HG03342 (cell line): Measurements from ENCODE around the gene SETD3.

Experiments used
- ATAC-seq: cut with Tn5 transposase; IDR thresholded peaks from one replicate; pipeline ENCODE4 v1.9.1; 2021; ENCODE audit warnings: mild to moderate bottlenecking, moderate library complexity; ENCODE audit not compliant: unreplicated experiment

Gene SETD3

DNA sequence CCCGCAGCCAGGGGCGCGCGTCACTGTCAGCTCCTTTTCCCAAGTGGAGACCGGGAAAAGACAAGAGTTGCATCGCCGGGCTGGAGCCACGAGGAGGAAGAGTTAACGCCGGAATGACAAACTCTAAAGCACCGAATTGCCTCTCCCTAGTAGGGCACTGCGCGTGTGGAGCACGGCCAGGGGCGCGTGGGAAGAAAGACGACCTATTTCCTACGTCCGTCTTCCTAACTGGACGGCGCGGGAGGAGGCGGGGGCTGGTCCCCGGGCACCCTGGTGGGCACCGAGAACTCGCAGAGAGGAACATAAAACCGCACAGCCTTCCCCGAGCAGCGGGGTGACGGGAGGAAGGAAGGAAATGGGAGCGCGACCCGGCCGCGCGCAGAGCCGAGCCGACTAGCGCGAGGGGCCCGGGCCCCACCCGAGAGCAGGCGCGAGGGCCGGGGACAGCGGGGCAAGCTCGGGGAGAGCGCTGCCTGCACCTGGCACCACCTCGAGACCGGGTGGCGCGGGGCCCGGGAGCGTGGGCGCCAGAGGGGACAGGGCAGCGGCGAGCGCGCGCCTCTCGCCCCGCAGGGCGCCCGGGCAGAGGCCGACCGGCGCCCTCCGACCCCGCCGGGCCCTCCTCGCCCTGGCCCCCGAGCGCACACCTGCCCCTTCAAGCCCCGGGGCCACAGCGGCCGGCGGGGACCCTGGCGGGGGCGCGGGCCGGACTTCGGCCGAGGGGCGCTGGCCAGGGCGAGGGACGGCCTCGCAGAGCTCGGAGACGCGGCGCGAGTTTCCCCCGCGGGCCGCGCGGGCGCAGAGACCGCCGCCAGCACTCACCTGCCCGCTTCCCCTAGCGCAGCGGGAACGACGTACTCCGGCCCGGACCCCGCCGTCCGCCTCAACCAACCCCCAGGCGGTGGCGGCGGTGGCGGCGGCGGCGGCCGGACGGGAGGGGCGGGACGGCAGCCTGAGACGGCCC, at the start of gene SETD3:
Gene SETD3, minus strand, starts transcription at position 954 of the 964 bp plus-strand sequence. CDS start 15,054 bp downstream, outside the sequence.
- ATAC-seq, result peak; percentile 4

- no peak for ATAC-seq
These were observed 49.2 kb upstream of the SETD3 start for GRCh38 chr14:99529899-99530298.

GRCh38 chr14:99527427-99528076, 46.9 kb upstream of the SETD3 start:
- ATAC-seq, result no peak

- no peak for ATAC-seq
These were observed 46.4 kb upstream of the SETD3 start for GRCh38 chr14:99527026-99527425.

DNA sequence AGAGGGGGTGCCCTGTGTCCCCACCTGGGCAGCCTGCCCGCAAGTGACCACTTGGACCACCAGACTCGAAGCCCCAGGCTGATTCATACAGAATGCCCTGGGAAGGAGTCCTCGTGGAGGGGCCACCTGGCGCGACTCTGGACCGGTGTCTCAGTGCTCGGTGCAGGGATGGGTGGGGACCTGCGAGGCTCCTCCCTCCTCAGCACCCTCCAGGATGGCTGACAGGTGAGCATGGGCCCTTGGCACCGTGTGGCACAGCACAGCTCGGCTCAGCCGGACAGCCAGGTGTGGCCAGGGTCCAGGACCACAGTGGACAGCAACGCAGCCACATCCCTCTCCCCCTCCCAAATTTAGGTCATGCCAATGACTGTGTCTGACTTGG, 45.0 kb upstream of the SETD3 start:
- ATAC-seq, result no peak

GRCh38 chr14:99524804-99525698, 44.4 kb upstream of the SETD3 start:
- ATAC-seq, result no peak

DNA sequence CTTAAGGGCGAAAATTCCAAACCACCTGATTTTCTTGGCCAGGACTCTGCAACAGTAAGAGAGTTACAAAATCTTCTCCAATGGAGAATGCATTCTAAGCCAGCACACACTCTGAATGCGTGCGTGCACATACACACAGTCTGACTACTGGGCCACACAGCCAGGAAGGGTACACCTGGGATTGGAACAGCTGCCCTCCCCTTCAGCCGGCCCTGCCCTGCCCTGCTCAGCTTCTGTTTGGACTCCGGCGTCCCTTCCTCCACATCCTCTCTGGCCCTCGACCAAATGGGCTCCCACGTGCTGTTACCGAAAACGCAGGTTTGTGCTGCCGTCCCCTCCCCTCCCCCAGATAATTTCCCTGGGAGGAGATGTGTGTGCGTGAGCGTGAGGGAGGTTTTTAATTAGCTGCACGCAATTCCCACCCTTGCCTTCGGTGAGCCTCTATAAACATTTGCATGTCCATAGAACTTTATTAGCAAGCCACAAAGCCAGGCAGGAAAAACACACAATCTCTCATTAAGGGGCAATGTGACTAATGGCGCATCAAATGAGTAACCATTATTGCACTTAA, 43.5 kb upstream of the SETD3 start:
- no peak for ATAC-seq

- no peak for ATAC-seq
These were observed 43.0 kb upstream of the SETD3 start for GRCh38 chr14:99523704-99524055.

DNA sequence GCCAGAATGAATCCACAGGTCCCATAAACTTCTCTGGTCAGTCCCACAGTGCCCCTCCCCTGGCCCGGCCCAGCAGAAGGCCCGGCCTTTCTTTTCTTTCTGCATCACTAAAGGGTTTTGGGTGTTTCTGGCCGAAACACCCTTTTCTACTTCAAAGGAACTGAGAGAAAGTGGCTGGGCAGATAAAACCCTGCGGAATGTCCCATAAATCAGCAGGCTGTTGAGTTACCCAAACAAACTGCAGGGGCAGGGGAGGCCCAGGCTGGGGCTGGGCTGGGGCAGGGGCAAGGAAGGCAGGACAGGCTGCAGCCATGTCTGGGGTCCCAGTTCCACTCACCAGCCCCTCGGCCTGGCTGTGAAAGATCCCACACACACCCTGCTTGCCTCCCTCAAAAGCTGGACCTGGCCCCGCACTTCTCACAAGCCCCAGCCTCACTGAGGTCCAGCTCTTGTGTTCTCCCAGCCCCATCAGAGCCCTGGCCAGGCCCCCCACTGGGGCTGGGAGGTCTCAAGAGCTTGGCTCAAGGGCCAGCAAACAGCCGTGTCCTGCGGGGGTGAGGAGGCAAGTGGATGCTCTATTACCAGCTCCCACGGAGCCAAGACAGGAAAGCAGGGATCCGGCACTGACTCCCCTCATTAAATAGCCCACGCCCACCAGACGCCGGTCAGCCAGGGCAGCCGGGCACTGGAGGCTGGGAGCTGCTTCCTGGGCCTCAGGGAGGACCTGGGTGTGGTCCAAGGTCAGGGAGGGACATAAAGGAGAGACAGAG, 42.5 kb upstream of the SETD3 start:
- no peak for ATAC-seq

DNA sequence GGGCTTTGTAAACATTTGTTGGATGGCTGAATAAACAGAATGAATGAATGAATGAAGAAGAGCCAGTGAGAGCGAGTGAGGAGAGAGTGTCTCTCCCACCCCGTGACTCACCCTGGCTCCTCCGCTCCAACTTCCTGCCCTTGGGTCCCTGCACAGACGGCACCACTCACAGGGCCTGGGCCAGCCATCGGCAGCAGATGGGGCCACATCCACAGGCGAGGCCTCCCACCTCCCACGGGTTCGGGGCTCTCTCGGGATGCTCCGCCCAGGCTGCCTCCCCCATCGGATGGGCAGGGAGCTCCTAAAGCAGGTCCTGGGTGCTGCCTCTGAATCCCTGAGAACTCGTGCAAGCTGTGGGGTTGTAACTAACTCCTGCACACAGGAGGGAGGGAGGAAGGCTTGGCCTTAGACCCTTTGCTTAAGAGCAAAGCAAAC, 41.8 kb upstream of the SETD3 start:
- ATAC-seq, result no peak

DNA sequence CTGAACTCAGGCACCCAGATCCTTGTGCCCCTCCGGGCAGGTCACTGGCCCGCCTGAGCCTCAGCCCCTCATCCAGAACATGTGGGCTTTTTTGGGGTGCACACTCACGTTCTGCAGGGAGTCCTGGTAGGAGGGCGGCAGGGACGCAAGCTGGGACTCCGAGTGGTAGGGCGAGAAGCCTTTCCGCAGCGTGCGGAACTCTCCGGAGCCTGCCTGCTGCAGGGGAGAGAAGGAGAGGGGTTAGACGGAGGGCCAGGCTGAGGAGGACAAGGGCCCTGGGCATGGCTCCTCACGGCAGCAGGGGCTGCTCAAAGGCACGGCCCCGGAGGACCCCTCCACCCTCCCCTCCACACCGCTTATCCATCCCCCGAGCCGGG, 41.4 kb upstream of the SETD3 start:
- ATAC-seq, result no peak

GRCh38 chr14:99521176-99522024, 40.7 kb upstream of the SETD3 start:
- ATAC-seq, result no peak

GRCh38 chr14:99520571-99521081, 40.0 kb upstream of the SETD3 start:
- no peak for ATAC-seq

DNA sequence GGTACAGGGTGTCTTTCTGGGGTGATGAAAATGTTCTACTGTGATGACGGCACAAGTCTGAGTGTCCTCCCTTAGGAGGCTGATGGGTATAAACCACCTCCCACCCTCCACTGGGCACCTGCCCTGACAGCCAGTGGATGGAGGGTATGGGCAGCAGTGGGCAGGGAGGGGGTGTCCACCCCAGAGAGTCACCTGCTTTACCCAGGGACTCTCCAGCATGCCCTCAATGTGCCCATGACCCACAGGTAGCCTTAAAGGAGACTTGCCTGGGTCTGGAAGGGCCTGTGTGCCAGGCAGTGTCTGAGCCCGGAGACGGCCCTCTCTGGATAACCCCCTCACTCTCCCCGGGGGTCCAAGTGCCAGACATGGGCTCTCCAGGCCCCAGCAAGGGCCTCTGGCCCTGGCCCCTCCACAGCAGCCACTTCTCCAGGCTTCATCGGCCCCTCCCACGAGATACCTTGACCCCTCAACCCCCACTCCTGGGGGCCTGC, 39.3 kb upstream of the SETD3 start:
- no peak for ATAC-seq

GRCh38 chr14:99519347-99519881, 38.8 kb upstream of the SETD3 start:
- ATAC-seq, result no peak

GRCh38 chr14:99518441-99519346, 38.0 kb upstream of the SETD3 start:
- peak; percentile 62 for ATAC-seq

- no peak for ATAC-seq
These were observed 37.2 kb upstream of the SETD3 start for GRCh38 chr14:99517643-99518381.
